Measurements from ENCODE around the gene RBM17.
"Not testable (repeated sequence)": the region's sequence is repeated elsewhere in the genome, so short reads cannot be mapped to it uniquely, and the experiment has no call there.

The RBM17 gene

GRCh38 chr10:6102128-6102527 is 13.3 kb downstream of the RBM17 start:
- Mint-ChIP-seq H3K4me1 (ENCODE audit: low read depth) (peaks cover 16% of the 10 kb centered on the region), H3K4me3 (no peak overlapping the region), H3K27me3 (ENCODE audit: low read depth) (no peaks in the 10 kb centered on the region), H3K36me3 (ENCODE audit: low read depth) (peaks cover 42% of the 10 kb centered on the region), H3K27ac (no peak overlapping the region), H3K9me3 (no peaks in the 10 kb centered on the region)

GRCh38 chr10:6103591-6103990 is 14.8 kb downstream of the RBM17 start:
- Mint-ChIP-seq H3K27ac (no peak overlapping the region), H3K36me3 (ENCODE audit: low read depth) (peaks cover 38% of the 10 kb centered on the region), H3K9me3 (no peaks in the 10 kb centered on the region), H3K4me1 (ENCODE audit: low read depth) (peaks cover 17% of the 10 kb centered on the region), H3K27me3 (ENCODE audit: low read depth) (no peaks in the 10 kb centered on the region), H3K4me3 (no peak overlapping the region)

- not testable (repeated sequence) for H3K4me3 Mint-ChIP-seq; H3K27ac Mint-ChIP-seq; H3K9me3 Mint-ChIP-seq; H3K27me3 Mint-ChIP-seq (ENCODE audit: low read depth)
- Mint-ChIP-seq H3K36me3 (ENCODE audit: low read depth) (peaks cover 53% of the 10 kb centered on the region), H3K4me1 (ENCODE audit: low read depth) (peaks cover 29% of the 10 kb centered on the region)
Observed at GRCh38 chr10:6107616-6108015, 18.8 kb downstream of the RBM17 start.

GRCh38 chr10:6108072-6108471 is 19.2 kb downstream of the RBM17 start:
- Mint-ChIP-seq H3K4me1 (ENCODE audit: low read depth) (peaks cover 29% of the 10 kb centered on the region), H3K9me3 (no peaks in the 10 kb centered on the region), H3K27me3 (ENCODE audit: low read depth) (no peaks in the 10 kb centered on the region), H3K4me3 (no peak overlapping the region), H3K36me3 (ENCODE audit: low read depth) (peaks cover 55% of the 10 kb centered on the region), H3K27ac (no peak overlapping the region)

- no peak overlapping the region for H3K4me3 Mint-ChIP-seq
- no peaks in the 10 kb centered on the region for H3K9me3 Mint-ChIP-seq
- peak overlapping the region; percentile 85 for H3K27ac Mint-ChIP-seq
- peaks cover 30% of the 10 kb centered on the region for H3K4me1 Mint-ChIP-seq (ENCODE audit: low read depth)
- H3K27me3 Mint-ChIP-seq (ENCODE audit: low read depth): no peaks in the 10 kb centered on the region
- H3K36me3 Mint-ChIP-seq (ENCODE audit: low read depth): peaks cover 63% of the 10 kb centered on the region
Observed at GRCh38 chr10:6108631-6109443, 20.0 kb downstream of the RBM17 start.

- Mint-ChIP-seq H3K36me3 (ENCODE audit: low read depth) (peaks cover 68% of the 10 kb centered on the region), H3K27ac (no peak overlapping the region), H3K4me1 (ENCODE audit: low read depth) (peaks cover 32% of the 10 kb centered on the region), H3K4me3 (no peak overlapping the region), H3K27me3 (ENCODE audit: low read depth) (no peaks in the 10 kb centered on the region), H3K9me3 (no peaks in the 10 kb centered on the region)
Observed at GRCh38 chr10:6109444-6109775, 20.6 kb downstream of the RBM17 start.

- Mint-ChIP-seq H3K4me1 (ENCODE audit: low read depth) (peaks cover 35% of the 10 kb centered on the region), H3K27ac (no peak overlapping the region), H3K27me3 (ENCODE audit: low read depth) (no peaks in the 10 kb centered on the region), H3K36me3 (ENCODE audit: low read depth) (peaks cover 71% of the 10 kb centered on the region), H3K9me3 (no peaks in the 10 kb centered on the region), H3K4me3 (no peak overlapping the region)
Observed at GRCh38 chr10:6110136-6110535, 21.3 kb downstream of the RBM17 start.

- Mint-ChIP-seq H3K27me3 (ENCODE audit: low read depth) (no peaks in the 10 kb centered on the region), H3K9me3 (no peaks in the 10 kb centered on the region), H3K27ac (no peak overlapping the region), H3K36me3 (ENCODE audit: low read depth) (peaks cover 74% of the 10 kb centered on the region), H3K4me1 (ENCODE audit: low read depth) (peaks cover 35% of the 10 kb centered on the region), H3K4me3 (no peak overlapping the region)
Observed at GRCh38 chr10:6112893-6113292, 24.1 kb downstream of the RBM17 start.

GRCh38 chr10:6114299-6114698 is 25.5 kb downstream of the RBM17 start:
- peak overlapping the region; percentile 64 for H3K27ac Mint-ChIP-seq

GRCh38 chr10:6114805-6115341 is 26.0 kb downstream of the RBM17 start:
- H3K4me3 Mint-ChIP-seq: no peak overlapping the region
- H3K9me3 Mint-ChIP-seq: no peaks in the 10 kb centered on the region
- H3K36me3 Mint-ChIP-seq (ENCODE audit: low read depth): peaks cover 60% of the 10 kb centered on the region
- H3K4me1 Mint-ChIP-seq (ENCODE audit: low read depth): peaks cover 17% of the 10 kb centered on the region
- H3K27ac Mint-ChIP-seq: peak overlapping the region; percentile 64
- no peaks in the 10 kb centered on the region for H3K27me3 Mint-ChIP-seq (ENCODE audit: low read depth)

More at GRCh38 chr10:6114299-6114698, 25.5 kb downstream of the RBM17 start:
- peaks cover 65% of the 10 kb centered on the region for H3K36me3 Mint-ChIP-seq (ENCODE audit: low read depth)
- no peaks in the 10 kb centered on the region for H3K9me3 Mint-ChIP-seq
- H3K27me3 Mint-ChIP-seq (ENCODE audit: low read depth): no peaks in the 10 kb centered on the region
- H3K4me3 Mint-ChIP-seq: no peak overlapping the region
- H3K4me1 Mint-ChIP-seq (ENCODE audit: low read depth): peaks cover 23% of the 10 kb centered on the region

GRCh38 chr10:6115411-6115810 is 26.6 kb downstream of the RBM17 start:
- Mint-ChIP-seq H3K4me1 (ENCODE audit: low read depth) (peaks cover 16% of the 10 kb centered on the region), H3K27me3 (ENCODE audit: low read depth) (no peaks in the 10 kb centered on the region), H3K27ac (no peak overlapping the region), H3K36me3 (ENCODE audit: low read depth) (peaks cover 56% of the 10 kb centered on the region), H3K9me3 (no peaks in the 10 kb centered on the region), H3K4me3 (no peak overlapping the region)

- Mint-ChIP-seq H3K27ac (no peak overlapping the region), H3K4me1 (ENCODE audit: low read depth) (peaks cover 14% of the 10 kb centered on the region), H3K36me3 (ENCODE audit: low read depth) (peaks cover 51% of the 10 kb centered on the region), H3K27me3 (ENCODE audit: low read depth) (no peaks in the 10 kb centered on the region), H3K4me3 (no peak overlapping the region), H3K9me3 (no peaks in the 10 kb centered on the region)
Observed at GRCh38 chr10:6115824-6116350, 27.1 kb downstream of the RBM17 start.

GRCh38 chr10:6116806-6117205 is 28.0 kb downstream of the RBM17 start:
- Mint-ChIP-seq H3K4me1 (ENCODE audit: low read depth) (peaks cover 11% of the 10 kb centered on the region), H3K36me3 (ENCODE audit: low read depth) (peaks cover 45% of the 10 kb centered on the region), H3K27ac (no peak overlapping the region), H3K4me3 (no peak overlapping the region), H3K9me3 (no peaks in the 10 kb centered on the region), H3K27me3 (ENCODE audit: low read depth) (no peaks in the 10 kb centered on the region)

- Mint-ChIP-seq H3K4me3 (no peak overlapping the region), H3K9me3 (no peaks in the 10 kb centered on the region), H3K4me1 (ENCODE audit: low read depth) (peaks cover 9% of the 10 kb centered on the region), H3K27ac (peak overlapping the region; percentile 14), H3K36me3 (ENCODE audit: low read depth) (peaks cover 36% of the 10 kb centered on the region), H3K27me3 (ENCODE audit: low read depth) (no peaks in the 10 kb centered on the region)
Observed at GRCh38 chr10:6117711-6118110, 28.9 kb downstream of the RBM17 start.

- H3K36me3 Mint-ChIP-seq (ENCODE audit: low read depth): peaks cover 19% of the 10 kb centered on the region
- H3K9me3 Mint-ChIP-seq: no peaks in the 10 kb centered on the region
- H3K27me3 Mint-ChIP-seq (ENCODE audit: low read depth): no peaks in the 10 kb centered on the region
- no peak overlapping the region for H3K4me3 Mint-ChIP-seq
- H3K27ac Mint-ChIP-seq: no peak overlapping the region
- H3K4me1 Mint-ChIP-seq (ENCODE audit: low read depth): peaks cover 5% of the 10 kb centered on the region
Observed at GRCh38 chr10:6119423-6119822, 30.6 kb downstream of the RBM17 start.

Data from T-helper 1 cell treated with Interleukin-12 subunit alpha and Interleukin-12 subunit beta and Interleukin-4 antibody, amounts not matched to agents 30 μg/mL and 1 μg/mL, for 36 hours (primary cell).